ENCODE data around the gene SUN1.
"Not testable (repeated sequence)": the region's sequence is repeated elsewhere in the genome, so short reads cannot be mapped to it uniquely, and the experiment has no call there.

Gene SUN1

GRCh38 chr7:835021-835420, 2.7 kb downstream of the SUN1 start:
- DNase-seq: no peak

DNA sequence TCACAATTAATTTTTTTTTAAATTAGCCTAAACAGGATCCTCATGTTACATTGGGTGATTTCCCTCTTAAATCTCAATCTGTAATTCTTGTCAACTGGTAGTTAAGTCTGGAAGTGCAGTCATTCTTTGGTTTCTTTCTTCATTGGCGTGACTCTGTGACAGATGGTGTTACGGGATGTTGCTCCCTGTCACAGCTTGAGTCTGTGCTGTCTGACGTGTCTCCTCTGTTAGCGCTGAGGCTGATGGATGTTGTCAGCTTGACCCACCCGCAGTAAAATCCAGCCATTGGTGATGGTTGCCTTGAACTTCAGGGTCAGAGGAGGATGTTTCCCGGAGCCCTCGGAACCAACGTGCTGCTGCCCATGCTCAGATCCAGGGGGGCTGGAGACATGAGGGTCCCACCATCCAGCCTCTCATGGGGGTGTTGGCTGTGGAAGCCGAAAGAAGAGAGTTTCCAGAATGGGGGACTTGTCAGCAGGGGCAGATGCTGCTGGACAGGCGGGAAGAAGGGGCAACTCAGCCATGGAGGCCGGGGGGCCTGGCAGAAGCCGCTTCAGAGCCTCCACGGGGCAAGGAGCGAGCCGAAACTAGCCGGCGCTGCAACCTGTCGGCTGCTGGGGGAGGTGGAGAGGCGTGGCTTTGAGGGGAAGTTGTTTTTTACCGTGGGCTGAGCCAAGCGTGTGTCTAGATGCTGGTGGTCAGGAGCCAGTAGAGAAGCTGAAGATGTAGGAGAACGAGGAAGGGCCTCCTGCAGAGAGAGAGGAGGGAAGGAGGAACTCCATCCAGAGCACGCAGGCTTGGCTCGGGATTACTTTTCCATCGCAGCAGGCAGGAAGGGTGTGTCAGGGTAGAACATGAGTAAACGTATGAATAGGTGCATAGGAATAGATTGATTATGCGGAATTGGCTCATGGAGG, 3.5 kb downstream of the SUN1 start:
- DNase-seq: no peak

- DNase-seq: no peak
Measured at GRCh38 chr7:836429-836828, 4.2 kb downstream of the SUN1 start.

DNA sequence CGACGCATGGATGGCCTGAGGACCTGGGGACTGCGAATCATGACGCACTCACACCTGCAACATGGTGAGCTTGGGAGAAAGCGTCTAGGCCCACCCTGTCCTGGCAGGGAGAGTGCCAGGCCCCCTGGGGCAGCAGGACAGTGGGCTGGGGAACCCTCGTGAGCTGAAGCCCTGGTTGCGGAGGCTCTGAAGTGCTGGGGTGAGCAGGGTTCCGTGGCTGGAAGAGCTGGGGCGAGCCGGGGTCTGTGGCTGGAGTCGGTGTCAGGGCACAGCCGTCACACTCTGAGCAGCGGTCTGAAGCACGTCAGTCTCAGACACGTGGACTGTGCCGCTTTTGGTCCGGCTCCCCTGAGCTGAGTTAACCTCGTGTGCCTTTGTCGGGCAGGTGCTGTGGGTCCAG, 4.7 kb downstream of the SUN1 start:
- no peak for DNase-seq

DNA sequence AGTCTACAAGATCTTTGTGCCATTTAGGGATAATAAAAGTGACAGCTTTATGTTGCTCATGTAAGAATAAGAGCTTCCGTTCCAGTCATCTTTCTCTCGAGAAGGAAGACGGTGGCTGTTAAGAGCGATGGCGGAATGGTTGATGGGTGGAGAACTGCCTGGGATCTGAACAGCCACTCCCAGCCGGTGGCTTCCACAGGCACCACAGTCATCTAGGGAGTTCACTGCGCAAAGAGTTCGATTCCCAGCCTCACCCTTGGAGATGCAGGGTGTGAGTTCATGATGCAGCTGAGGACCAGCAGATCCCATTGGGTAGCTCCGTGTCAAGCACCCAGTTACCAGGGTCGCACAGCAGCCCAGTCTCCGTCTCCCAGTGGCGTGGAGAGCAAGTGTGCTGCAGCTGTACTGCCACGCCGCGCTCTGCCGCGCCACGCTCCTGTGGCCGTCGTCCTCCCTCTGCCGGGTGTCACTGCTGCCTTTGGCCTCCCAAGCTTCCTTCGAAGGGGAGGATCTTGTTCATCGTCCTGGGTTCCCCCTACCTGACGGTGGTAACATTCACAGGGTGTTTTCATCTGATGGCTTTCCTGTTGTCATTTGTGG, 7.8 kb downstream of the SUN1 start:
- DNase-seq: no peak

DNA sequence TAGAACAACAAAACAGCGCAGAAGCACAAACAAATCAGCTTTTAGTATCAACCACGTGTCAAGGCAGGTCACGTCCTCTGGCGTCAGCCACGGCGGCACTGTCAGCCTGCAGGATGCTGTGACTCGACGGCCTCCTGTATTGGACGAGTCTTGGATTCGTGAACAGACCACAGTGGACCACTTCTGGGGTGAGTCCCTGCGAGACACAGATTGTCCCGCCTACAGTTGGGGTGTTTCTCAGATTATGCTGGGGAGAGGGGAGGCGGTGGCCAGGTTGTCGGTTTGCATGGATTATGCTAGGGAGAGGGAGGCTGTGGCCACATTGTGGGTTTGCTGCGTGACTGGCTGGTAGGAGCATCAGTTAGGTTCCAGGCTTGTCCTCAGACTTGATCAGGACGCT, 9.7 kb downstream of the SUN1 start:
- DNase-seq: no peak

GRCh38 chr7:842431-843031, 10.3 kb downstream of the SUN1 start:
- DNase-seq: no peak

DNA sequence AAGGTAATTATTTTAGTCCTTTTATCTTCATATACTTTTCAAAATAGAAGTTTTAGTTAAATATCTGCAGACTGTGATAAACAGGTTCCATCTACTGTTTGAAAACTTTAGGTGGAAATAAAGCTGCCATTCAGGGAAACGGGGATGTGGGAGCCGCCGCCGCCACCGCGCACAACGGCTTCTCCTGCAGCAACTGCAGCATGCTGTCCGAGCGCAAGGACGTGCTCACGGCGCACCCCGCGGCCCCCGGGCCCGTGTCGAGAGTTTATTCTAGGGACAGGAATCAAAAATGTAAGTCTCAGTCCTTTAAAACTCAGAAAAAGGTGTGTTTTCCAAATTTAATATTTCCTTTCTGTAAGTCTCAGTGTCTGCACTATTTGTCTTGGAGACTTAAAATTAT, 11.0 kb downstream of the SUN1 start:
- no peak for DNase-seq

DNA sequence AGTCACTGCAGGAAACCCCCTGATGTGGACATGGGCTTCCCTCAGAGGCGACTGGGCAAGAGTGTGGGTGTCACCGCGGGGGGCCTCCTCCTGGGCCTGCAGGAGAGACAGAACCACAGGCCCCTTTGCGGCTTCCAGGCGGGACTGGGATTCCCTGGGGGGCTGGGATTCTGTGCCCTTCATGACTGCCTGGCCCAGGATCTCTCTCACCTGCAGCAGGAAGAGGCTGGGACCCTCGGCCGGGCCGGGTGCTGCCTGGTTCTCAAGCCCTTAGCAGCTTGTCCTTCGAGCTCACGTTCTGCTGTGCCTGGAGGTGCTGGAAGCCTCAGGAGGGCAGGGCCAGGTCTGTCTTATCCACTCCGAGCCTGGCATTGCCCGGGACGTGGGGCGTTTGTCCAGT, 11.8 kb downstream of the SUN1 start:
- DNase-seq: no peak

- DNase-seq: no peak
Measured at GRCh38 chr7:844514-844913, 12.2 kb downstream of the SUN1 start.

- no peak for DNase-seq
Measured at GRCh38 chr7:845091-845490, 12.8 kb downstream of the SUN1 start.

GRCh38 chr7:845731-846130, 13.5 kb downstream of the SUN1 start:
- no peak for DNase-seq

DNA sequence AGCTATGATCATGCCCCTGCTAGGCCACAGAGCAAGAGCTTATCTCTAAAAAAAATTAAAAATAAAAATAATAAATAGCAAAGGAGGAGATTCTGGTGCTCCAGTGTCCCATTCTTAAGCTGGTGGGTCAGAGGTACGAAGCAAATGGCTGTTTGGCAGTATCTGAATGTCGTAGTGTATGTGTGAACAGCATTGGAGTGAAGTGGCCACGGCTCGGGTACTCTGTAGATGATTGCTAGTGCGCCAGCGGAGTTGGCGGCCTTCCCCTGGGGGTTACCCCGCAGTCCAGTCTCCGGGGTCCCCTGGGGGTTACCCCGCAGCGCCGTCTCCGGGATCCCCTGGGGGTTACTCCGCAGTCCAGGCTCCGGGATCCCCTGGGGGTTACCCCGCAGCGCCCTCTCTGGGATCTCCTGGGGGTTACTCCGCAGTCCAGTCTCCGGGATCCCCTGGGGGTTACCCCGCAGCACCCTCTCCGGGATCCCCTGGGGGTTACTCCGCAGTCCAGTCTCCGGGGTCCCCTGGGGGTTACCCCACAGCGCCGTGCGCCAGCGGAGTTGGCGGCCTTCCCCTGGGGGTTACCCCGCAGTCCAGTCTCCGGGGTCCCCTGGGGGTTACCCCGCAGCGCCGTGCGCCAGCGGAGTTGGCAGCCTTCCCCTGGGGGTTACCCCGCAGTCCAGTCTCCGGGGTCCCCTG, 14.8 kb downstream of the SUN1 start:
- not testable (repeated sequence) for DNase-seq

- not testable (repeated sequence) for DNase-seq
Measured at GRCh38 chr7:847728-848127, 15.5 kb downstream of the SUN1 start.

- no peak for DNase-seq
Measured at GRCh38 chr7:849145-849544, 16.9 kb downstream of the SUN1 start.

GRCh38 chr7:849781-850180, 17.5 kb downstream of the SUN1 start:
- no peak for DNase-seq

GRCh38 chr7:851204-851603, 18.9 kb downstream of the SUN1 start:
- DNase-seq: no peak

DNA sequence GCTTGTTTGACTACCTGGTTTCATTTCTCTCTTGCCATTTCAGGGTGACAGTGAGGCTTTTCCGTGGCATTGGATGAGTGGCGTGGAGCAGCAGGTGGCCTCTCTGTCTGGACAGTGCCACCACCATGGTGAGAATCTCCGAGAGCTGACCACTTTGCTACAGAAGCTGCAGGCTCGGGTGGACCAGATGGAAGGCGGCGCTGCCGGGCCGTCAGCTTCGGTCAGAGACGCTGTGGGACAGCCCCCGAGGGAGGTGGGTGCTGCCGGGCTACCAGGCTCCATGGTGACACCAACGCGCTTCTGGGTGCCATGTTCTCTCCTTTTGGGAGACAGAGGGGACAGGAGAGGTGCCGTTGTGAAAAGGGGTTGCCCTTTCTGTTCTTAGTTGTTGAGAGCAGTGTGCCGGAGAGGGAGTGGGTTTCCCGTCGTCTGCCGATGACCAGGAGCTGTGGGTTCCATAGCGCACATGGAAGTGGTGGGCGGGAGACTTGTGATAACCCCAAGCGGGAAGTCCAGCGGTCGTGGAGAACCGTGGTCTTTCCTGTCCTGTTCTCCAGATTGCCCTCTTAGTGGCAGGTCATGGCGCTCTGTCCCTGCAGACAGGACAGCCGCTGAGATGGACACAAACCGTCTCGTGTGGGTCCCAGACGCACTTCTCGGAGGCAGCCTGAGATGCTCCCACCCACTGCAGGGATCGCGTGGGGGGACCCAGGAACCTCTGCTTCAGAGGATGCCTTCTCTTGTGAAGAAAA, 21.3 kb downstream of the SUN1 start:
- DNase-seq: no peak

DNA sequence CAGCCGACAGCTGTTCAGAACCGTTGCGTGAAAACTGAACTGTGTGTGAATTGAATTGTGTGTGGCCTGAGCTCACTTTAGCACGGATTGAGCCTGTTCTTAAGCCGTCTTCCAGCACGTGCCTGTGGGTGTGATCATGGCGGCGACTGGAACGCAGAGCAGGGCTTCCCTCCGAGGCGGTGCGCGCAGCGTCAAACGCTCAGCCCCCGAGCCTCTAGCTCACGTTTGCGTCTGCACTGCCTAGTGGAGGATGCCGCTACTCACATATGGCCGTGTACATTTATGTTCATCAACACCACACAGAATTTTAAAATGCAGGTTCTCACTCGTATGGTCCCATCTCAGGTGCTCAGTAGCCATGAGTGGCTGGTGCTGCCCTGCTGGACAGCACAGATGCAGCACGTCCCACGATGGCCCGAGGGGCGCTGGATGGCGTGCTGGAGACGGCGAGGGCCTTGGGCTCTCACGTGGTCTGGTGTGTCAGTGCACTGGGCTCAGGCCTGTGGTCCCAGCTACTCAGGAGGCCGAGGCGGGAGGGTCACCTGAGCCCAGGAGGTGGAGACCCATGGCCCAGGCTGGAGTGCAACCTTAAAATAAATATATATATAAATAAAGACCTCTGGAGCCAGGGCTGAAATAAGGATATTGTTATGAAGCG, 22.0 kb downstream of the SUN1 start:
- no peak for DNase-seq

DNA sequence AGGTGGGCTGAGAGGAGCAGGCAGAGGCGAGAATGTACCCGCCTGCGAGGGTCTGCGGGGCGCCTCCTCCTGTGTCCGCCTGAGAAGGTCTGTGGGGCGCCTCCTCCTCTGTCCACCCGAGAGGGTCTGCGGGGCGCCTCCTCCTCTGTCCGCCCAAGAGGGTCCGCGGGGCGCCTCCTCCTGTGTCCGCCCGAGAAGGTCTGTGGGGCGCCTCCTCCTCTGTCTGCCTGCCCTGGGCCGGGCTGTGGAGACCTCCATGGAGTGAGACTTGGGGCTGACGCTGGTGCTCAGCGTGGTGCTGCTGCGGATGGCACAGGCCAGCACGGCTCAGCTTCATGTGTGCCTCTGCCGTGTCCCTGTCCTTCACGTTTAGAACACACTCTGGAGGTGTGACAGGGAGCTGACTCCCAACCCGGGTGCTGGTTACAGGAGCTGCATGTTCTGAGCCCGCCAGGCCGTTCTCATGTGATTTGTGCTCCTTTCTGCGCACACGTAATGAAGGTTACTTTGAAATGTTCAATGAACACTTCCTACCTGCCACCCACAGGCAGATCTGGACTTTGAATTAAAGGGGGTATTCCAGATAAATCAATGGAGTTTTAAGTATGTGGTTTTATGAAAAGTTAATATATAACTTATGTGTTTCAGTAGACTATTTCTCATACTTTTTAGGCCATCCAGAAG, 23.6 kb downstream of the SUN1 start:
- no peak for DNase-seq

- no peak for DNase-seq
Measured at GRCh38 chr7:856444-857095, 24.3 kb downstream of the SUN1 start.

Measured in NCI-H1092 (cell line).